ENCODE data around the gene FKBP4.

Gene FKBP4

DNA sequence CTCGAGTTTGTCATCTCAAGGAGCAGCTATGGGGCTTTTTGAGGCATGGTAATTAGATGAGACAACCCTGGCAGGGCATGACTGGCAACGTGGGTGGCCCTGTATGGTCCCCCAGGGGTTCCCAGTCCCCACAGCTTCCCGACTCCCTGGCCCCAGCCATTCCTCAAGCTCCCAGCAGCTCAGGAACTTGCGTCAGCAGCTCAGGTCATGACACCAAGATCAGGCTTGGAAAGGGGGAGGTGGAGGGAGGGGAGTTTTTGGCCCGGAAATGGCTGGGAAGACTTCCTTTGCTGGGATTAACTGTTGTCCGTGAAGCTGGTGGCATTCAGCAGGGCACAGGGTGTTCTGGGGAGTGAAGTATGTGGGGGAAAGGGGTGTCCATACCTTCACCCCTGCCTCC lies 50.5 kb downstream of the FKBP4 start:
- ATAC-seq (ENCODE audit: insufficient read depth, low read depth) (no peak), DNase-seq (no peak)
- no peaks in the 10 kb centered on the region for H3K4me1 ChIP-seq (ENCODE audit: insufficient read depth, low read length)
- H3K36me3 ChIP-seq (ENCODE audit: insufficient read depth, low read length), result peaks cover 14% of the 10 kb centered on the region; the same call in 1 of the 2 replicates
- H2AFZ ChIP-seq (ENCODE audit: low read depth, low read length), result no peak overlapping the region
- H3K9ac ChIP-seq (ENCODE audit: low read depth, low read length), result no peak overlapping the region
- TF ChIP-seq, protein P1, sequence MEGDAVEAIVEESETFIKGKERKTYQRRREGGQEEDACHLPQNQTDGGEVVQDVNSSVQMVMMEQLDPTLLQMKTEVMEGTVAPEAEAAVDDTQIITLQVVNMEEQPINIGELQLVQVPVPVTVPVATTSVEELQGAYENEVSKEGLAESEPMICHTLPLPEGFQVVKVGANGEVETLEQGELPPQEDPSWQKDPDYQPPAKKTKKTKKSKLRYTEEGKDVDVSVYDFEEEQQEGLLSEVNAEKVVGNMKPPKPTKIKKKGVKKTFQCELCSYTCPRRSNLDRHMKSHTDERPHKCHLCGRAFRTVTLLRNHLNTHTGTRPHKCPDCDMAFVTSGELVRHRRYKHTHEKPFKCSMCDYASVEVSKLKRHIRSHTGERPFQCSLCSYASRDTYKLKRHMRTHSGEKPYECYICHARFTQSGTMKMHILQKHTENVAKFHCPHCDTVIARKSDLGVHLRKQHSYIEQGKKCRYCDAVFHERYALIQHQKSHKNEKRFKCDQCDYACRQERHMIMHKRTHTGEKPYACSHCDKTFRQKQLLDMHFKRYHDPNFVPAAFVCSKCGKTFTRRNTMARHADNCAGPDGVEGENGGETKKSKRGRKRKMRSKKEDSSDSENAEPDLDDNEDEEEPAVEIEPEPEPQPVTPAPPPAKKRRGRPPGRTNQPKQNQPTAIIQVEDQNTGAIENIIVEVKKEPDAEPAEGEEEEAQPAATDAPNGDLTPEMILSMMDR (IDR thresholded peaks at IDR 0.05; ENCODE audit: borderline replicate concordance, extremely low read depth, low read length, poor library complexity, severe bottlenecking), result no peak
- no peak for TF ChIP-seq EZH2 (IDR thresholded peaks at IDR 0.05; ENCODE audit: borderline replicate concordance, low read depth, low read length, severe bottlenecking)
- H3K79me2 ChIP-seq (ENCODE audit: insufficient read depth, low read length), result no peaks in the 10 kb centered on the region
- no peak overlapping the region for H3K4me2 ChIP-seq (ENCODE audit: insufficient read depth, low read length)
- H4K20me1 ChIP-seq (ENCODE audit: insufficient read depth, low read length), result no peaks in the 10 kb centered on the region
- H3K4me3 ChIP-seq (ENCODE audit: low read depth in 1 of 2, low read length in 2 of 2), result no peak overlapping the region
- no peaks in the 10 kb centered on the region for H3K27me3 ChIP-seq (ENCODE audit: insufficient read depth, low read length, poor library complexity)
- H3K27ac ChIP-seq (ENCODE audit: low read length), result no peak overlapping the region
- no peaks in the 10 kb centered on the region for H3K9me3 ChIP-seq (ENCODE audit: insufficient read depth, low read length, severe bottlenecking)

DNA sequence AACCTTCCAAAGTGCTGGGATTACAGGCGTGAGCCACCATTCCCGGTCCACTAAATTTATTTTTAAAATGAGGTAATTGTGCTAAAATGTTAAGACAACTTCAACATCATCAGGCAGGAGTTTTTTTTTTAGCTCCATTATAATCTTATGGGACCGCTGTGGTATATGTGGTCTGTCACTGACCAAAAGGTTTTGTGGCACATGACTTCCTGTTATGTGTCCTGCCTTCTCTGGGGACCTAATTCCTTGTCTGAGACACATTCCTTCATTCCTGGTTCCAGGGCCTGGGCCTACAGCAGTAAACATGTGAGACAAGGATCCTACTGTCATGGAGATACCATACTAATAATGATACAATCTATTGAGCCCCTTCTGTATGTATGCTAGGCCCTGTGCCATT lies 57.2 kb downstream of the FKBP4 start:
- Histone ChIP-seq H3K9ac (ENCODE audit: low read depth, low read length) (no peak overlapping the region), H4K20me1 (ENCODE audit: insufficient read depth, low read length) (no peaks in the 10 kb centered on the region), H3K27me3 (ENCODE audit: insufficient read depth, low read length, poor library complexity) (no peaks in the 10 kb centered on the region), H3K4me3 (ENCODE audit: low read depth in 1 of 2, low read length in 2 of 2) (no peak overlapping the region), H3K27ac (ENCODE audit: low read length) (no peak overlapping the region), H2AFZ (ENCODE audit: low read depth, low read length) (no peak overlapping the region), H3K9me3 (ENCODE audit: insufficient read depth, low read length, severe bottlenecking) (no peaks in the 10 kb centered on the region), H3K4me2 (ENCODE audit: insufficient read depth, low read length) (no peak overlapping the region), H3K4me1 (ENCODE audit: insufficient read depth, low read length) (no peaks in the 10 kb centered on the region), H3K36me3 (ENCODE audit: insufficient read depth, low read length) (no peaks in the 10 kb centered on the region; the same call in 1 of the 2 replicates), H3K79me2 (ENCODE audit: insufficient read depth, low read length) (no peaks in the 10 kb centered on the region)
- ATAC-seq (ENCODE audit: insufficient read depth, low read depth), result no peak
- TF ChIP-seq, protein P1 (IDR thresholded peaks at IDR 0.05; ENCODE audit: borderline replicate concordance, extremely low read depth, low read length, poor library complexity, severe bottlenecking), result no peak
- TF ChIP-seq EZH2 (IDR thresholded peaks at IDR 0.05; ENCODE audit: borderline replicate concordance, low read depth, low read length, severe bottlenecking), result no peak
- no peak for DNase-seq

DNA sequence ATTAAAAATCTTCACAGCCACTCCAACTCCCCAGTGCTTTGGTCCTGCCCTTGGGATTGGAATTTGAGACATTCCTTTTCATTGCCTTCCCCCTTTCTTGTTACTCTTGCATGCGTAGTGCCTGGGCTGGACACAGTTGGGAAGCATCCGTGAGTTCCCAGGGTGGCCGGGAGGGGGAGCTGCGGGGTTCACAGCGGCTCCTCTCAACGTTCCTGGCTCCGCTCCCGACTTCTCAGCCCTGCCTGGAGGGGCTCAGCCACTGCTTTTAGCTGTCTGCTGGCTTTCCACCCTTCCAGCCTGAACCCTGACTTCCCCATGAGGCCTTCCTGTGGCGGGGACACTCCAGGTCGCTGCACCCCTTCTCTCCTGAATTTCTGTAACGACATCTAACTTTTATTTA lies 58.9 kb downstream of the FKBP4 start:
- H3K4me3 ChIP-seq (ENCODE audit: low read depth in 1 of 2, low read length in 2 of 2), result no peak overlapping the region
- no peak overlapping the region for H3K27ac ChIP-seq (ENCODE audit: low read length)
- ATAC-seq (ENCODE audit: insufficient read depth, low read depth) (no peak), DNase-seq (no peak)
- H3K9me3 ChIP-seq (ENCODE audit: insufficient read depth, low read length, severe bottlenecking), result no peaks in the 10 kb centered on the region
- no peak overlapping the region for H2AFZ ChIP-seq (ENCODE audit: low read depth, low read length)
- no peaks in the 10 kb centered on the region for H3K27me3 ChIP-seq (ENCODE audit: insufficient read depth, low read length, poor library complexity)
- H3K9ac ChIP-seq (ENCODE audit: low read depth, low read length), result no peak overlapping the region
- no peaks in the 10 kb centered on the region for H3K79me2 ChIP-seq (ENCODE audit: insufficient read depth, low read length)
- TF ChIP-seq, protein P1 (IDR thresholded peaks at IDR 0.05; ENCODE audit: borderline replicate concordance, extremely low read depth, low read length, poor library complexity, severe bottlenecking), result no peak
- TF ChIP-seq EZH2 (IDR thresholded peaks at IDR 0.05; ENCODE audit: borderline replicate concordance, low read depth, low read length, severe bottlenecking), result no peak
- no peaks in the 10 kb centered on the region for H3K4me1 ChIP-seq (ENCODE audit: insufficient read depth, low read length)
- no peak overlapping the region for H3K4me2 ChIP-seq (ENCODE audit: insufficient read depth, low read length)
- H3K36me3 ChIP-seq (ENCODE audit: insufficient read depth, low read length), result peaks cover 12% of the 10 kb centered on the region
- H4K20me1 ChIP-seq (ENCODE audit: insufficient read depth, low read length), result peaks cover 8% of the 10 kb centered on the region; the same call in 1 of the 2 replicates
